GM19438 (cell line): ENCODE data around the gene IL6.
A peak's percentile ranks its signal among the peaks of the same experiment; 100 is the strongest.

ENCODE experiments used
- ATAC-seq: cut with Tn5 transposase; IDR thresholded peaks from one replicate; pipeline ENCODE4 v1.9.1; 2021; ENCODE audit warnings: low read depth; ENCODE audit not compliant: unreplicated experiment

The IL6 gene

DNA sequence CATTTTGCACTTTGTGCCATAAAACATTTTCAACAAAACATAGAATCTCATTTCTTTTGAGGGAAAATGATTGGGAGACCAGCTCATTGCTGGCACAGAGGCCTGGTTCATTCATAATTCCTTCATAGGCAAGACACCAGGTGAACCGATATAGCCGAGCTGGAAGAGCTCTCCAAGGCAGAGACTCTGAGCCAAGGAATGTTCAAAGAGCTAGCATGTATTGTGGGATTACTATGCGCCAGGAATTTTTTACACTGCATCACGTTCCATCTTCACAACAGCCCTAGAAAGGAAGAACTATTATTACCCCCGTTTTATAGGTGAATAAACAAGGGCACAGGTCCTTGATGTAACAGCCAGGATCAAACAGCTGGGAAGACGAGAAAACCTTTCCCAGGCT lies 2.1 kb upstream of the IL6 start:
- ATAC-seq = no peak

DNA sequence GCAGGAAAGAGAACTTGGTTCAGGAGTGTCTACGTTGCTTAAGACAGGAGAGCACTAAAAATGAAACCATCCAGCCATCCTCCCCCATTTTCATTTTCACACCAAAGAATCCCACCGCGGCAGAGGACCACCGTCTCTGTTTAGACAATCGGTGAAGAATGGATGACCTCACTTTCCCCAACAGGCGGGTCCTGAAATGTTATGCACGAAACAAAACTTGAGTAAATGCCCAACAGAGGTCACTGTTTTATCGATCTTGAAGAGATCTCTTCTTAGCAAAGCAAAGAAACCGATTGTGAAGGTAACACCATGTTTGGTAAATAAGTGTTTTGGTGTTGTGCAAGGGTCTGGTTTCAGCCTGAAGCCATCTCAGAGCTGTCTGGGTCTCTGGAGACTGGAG lies 1.4 kb upstream of the IL6 start:
- no peak for ATAC-seq

GRCh38 chr7:22726345-22726906 lies 574 bp upstream of the IL6 start:
- peak; percentile 59 for ATAC-seq

- no peak for ATAC-seq
Observed at GRCh38 chr7:22727714-22728035, 675 bp downstream of the IL6 start.

DNA sequence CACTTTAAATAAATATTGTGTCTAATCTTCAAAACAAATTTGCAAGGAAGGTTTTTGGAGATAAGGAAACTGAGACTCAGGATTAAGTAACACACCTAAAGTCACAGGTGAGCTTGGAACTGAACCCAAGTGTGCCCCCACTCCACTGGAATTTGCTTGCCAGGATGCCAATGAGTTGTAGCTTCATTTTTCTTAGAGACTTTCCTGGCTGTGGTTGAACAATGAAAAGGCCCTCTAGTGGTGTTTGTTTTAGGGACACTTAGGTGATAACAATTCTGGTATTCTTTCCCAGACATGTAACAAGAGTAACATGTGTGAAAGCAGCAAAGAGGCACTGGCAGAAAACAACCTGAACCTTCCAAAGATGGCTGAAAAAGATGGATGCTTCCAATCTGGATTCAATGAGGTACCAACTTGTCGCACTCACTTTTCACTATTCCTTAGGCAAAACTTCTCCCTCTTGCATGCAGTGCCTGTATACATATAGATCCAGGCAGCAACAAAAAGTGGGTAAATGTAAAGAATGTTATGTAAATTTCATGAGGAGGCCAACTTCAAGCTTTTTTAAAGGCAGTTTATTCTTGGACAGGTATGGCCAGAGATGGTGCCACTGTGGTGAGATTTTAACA lies 1.5 kb downstream of the IL6 start:
- ATAC-seq = no peak

DNA sequence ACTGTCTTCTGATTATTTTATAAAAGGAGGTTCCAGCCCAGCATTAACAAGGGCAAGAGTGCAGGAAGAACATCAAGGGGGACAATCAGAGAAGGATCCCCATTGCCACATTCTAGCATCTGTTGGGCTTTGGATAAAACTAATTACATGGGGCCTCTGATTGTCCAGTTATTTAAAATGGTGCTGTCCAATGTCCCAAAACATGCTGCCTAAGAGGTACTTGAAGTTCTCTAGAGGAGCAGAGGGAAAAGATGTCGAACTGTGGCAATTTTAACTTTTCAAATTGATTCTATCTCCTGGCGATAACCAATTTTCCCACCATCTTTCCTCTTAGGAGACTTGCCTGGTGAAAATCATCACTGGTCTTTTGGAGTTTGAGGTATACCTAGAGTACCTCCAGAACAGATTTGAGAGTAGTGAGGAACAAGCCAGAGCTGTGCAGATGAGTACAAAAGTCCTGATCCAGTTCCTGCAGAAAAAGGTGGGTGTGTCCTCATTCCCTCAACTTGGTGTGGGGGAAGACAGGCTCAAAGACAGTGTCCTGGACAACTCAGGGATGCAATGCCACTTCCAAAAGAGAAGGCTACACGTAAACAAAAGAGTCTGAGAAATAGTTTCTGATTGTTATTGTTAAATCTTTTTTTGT lies 2.3 kb downstream of the IL6 start:
- ATAC-seq = no peak

- ATAC-seq = no peak
Observed at GRCh38 chr7:22730066-22730710, 3.2 kb downstream of the IL6 start.

GRCh38 chr7:22730921-22731654 lies 4.1 kb downstream of the IL6 start:
- ATAC-seq = no peak

DNA sequence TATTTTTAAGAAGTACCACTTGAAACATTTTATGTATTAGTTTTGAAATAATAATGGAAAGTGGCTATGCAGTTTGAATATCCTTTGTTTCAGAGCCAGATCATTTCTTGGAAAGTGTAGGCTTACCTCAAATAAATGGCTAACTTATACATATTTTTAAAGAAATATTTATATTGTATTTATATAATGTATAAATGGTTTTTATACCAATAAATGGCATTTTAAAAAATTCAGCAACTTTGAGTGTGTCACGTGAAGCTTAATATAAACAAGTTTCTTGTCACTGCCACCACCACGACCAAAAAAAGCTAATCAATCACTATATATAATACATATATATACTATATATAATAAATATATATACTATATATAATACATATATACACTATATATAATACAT lies 4.8 kb downstream of the IL6 start:
- no peak for ATAC-seq

DNA sequence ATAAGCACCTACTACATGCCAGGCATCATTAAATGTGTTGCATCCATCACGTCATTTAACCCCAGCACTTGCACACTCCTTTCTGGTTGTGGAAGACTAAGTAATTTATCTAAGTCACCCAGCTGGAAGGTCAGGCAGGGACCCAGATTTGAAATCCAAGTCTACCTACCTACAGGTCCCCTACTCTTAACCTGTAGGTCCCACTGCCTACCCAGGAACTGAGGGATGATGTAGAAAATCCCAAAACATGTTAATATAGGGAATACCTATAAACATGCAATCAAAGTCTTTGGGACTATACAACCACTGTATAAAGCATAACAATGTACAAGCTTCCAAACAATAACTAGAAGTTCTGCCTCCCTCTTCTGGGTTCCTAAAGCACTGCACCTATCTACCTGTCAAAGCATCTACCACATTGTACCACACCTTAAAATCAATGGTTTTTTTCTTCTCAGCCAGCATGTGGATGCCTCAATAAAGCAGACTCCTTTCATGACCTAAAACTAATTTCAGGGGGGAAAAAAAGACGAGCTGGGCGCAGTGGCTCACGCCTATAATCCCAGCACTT lies 5.6 kb downstream of the IL6 start:
- ATAC-seq = no peak

DNA sequence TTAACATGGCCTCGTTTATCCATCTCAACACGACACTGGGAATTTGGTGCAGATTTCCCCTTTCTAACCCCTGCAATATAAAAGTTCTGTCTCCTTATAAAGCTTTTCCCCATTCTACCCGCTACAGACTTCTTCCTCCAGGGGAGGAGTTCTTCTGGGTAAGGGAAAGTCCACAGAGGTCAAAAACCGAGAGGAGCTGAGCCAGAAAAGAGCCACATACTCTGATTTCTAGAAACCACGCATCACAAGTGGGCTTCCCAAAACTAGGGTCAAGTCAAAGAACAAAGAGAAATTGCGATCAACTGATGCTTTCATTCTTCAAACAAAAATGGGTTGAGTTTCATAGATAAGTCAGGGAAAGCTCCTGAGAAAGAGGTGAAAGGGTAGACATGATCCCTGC lies 6.8 kb downstream of the IL6 start:
- no peak for ATAC-seq

DNA sequence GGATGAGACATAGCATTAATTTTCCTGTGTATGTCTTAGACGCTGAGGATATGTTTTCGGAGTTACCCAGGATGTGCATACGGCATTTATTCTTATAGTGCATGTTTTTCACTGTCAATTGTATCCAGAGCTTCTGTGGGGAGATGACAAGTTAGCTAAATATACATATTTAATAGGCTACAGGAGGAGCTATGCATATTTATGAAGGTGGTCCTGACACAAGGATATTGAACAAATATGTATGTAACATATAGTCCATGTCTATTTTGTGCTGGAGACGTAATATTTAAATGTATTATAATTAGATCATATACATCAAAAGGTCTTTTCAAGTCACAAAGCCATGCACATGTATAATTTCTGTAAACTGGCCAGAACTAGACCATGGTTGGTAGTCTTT lies 16.0 kb downstream of the IL6 start:
- ATAC-seq = no peak

- no peak for ATAC-seq
Observed at GRCh38 chr7:22751341-22751740, 24.3 kb downstream of the IL6 start.

DNA sequence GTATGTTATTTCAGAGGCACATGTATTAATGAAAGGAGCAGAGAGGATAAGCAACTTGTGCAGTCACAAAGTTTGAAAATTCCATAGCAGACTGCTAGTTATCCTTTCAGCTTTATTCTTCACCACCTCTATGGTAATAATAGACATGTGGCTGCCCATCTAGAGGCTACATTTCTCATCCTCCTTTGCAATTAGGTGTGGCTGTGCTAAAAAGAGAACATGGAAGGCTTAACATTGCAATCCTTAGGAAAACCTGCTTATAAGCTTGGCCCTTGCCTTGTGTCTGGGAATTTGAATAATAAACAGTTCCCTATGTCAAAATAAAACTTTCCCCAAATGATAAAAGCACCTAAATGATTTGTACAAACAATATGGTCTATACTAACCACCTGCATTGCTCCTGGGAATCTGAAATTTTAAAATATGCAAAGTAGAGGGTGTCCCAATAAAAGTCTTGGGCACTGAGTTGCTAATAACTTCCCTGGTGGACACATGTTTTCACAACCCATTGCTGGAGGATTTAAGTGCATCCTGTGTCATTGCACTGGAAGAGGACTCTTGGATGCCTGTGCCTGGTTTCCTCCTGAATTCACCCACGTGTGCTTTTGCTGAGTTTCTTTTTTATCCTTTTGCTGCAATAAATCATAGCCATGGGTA lies 30.5 kb downstream of the IL6 start:
- no peak for ATAC-seq

DNA sequence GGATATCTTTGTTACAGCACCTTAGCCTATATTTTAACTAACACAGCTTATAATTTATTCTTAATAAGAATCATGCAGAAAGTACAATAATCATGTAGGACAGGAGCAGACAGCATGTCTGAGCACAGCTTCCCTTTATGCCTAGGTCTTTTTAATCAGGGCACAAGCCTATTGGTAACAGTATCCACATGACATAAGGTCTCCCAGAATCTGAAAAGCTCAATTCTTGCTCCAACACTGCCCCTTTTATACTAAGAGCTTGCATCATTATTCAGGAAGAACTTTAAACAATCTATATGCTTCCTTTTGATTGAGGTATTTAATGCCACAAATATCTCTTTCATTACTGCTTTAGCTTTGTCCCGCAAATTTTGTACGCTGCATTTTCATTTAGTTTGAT lies 31.6 kb downstream of the IL6 start:
- ATAC-seq = no peak

DNA sequence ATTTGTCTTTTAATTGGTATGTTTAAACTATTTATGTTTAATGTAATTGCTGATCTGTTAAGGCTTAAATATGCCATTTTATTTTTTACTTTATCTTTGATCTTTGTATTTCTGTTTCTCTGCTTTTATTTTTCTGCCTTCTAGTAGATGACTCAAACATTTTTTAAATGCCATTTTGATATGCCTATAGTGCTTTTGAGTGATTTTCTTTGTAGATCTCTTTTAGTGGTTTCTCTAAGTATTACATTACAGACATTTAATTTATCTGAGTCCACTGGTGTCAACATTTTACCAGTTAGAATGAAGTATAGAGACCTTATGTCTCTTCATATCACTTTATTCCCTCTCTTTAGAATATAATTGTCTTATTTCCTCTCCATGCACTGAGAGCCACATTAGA lies 32.7 kb downstream of the IL6 start:
- ATAC-seq = no peak

GRCh38 chr7:22762866-22763265 lies 35.9 kb downstream of the IL6 start:
- no peak for ATAC-seq

- ATAC-seq = peak; percentile 85
Observed at GRCh38 chr7:22765609-22766008, 38.6 kb downstream of the IL6 start.

DNA sequence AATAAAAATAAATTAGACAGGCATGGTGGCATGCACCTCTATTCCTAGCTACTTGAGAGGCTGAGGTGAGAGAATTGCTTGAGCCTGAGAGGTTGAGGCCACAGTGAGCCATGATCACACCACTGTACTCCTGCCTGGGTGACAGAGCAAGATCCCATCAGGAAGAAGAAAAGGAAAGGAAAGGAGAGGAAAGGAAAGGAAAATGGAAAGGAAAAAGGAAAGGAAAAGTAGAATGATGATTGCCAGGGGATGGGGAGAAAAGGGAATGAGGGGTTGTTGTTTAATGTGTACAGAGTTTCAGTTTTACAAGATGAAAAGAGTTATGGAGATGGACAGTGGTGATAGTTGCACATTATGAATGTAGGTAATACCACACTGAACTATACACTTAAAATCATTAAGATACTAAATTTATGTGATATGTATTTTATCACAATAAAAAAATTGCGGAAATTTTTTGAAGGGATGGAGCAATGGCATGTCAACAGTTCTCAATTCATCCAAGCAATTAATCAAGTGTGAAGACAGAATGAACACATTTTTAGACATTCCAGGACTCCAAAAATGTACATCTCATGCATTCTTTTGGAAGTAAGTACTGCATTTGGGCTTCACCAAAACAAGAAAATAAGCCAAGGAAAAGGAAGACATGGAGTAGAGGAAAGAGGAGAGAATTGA lies 44.3 kb downstream of the IL6 start:
- no peak for ATAC-seq

DNA sequence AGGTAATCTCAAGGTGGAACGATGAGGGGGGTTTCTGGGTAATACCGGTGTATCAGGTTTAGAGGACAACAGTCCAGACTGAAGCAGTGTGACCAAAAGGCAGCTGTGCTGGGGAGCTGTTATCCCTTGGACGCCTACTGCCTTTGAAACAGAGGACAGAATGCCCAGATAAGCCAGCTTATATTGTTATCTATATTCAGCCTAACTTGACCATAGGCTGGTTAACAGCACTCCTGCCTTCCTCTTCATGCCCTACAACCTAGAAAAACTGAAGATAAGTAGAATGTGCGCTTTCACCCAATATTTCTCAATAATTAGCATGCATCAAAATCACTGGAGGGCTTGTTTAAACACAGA lies 44.9 kb downstream of the IL6 start:
- no peak for ATAC-seq
